T-helper 2 cell treated with Interferon-gamma antibody and Interleukin-4, amounts not matched to agents 100 ng/mL and 5 ng/mL, for 36 hours (primary cell): ENCODE data around the gene MBD5. TPM values are rescaled to one million over a fixed set of nuclear protein-coding genes. Genes with fewer than 3 reads are reported as not detected.

Experiments
- intact Hi-C: fragments of 100-400 bp; cut with micrococcal nuclease; formaldehyde crosslinking; loops from one replicate; pipeline ENCODE4 v1.15.1; 2023
- total RNA-seq: library from RNA; stranded (reverse); gene quantifications from 2 replicates; pipeline ENCODE4 v1.2.3, GENCODE V29; 2022

MBD5 gene
- total RNA-seq, 1 donor from 2014 or later = 38.4 TPM

DNA sequence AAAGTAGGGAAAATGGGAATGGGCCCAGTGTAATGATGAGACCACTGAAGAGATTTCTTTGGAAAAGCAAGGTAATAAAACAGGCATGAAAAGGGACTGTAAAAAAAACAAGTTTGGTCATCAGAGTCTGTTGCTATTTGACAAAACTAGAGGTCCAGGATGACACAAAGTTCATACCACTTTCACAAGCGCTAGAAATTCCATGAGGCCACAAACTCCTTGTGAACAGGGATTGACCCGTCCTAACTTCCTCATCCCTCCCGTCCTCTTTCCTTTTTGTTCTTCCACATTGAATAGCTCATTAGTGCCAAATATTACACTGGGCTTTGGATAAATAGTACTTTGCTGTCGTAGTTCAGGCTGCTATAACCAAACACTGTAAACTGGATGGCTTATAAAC, 434.9 kb downstream of the MBD5 start:
- intact Hi-C loops = no loop called here

DNA sequence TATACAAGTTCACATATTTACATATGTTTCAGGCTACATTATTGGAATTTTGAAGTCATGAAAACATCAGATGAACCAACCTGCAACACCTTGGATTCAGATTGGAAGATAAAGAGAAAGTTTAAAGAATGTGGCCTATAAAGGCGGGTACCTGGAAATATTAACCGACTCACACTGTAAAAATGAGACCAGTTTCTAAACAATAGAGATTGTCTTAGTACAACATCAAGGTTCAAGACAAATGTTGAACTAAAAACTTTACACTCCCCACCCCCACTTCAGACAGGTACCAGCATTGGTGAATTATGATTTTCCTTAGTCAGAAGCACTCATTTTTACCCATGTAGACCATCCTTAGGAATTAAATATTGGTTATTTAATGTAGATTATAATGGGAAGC, 437.3 kb downstream of the MBD5 start:
- intact Hi-C loops = no loop called here

GRCh38 chr2:148459377-148459778, 438.5 kb downstream of the MBD5 start:
- intact Hi-C loops = no loop called here

DNA sequence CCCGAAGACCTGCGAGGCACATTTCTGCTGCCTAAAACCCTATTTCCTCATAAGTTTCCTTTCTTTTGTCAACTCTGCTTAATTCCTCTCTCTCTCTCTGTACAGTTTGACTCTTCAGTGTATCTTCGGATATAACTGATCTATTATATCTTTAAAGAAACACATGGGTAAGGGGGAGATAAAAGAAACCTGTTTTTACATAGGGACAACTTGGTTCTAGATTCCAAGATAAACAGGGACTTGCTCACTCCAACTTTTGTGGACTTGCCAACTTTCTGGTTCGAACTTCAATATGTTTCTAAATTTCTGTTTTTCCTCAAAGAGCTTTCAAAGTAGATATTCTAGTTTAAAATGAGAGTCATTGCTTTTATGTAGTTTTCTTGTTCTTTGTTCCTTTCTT, 441.0 kb downstream of the MBD5 start:
- intact Hi-C loops = no loop called here

GRCh38 chr2:148475626-148476025, 454.7 kb downstream of the MBD5 start:
- intact Hi-C loops = no loop called here

DNA sequence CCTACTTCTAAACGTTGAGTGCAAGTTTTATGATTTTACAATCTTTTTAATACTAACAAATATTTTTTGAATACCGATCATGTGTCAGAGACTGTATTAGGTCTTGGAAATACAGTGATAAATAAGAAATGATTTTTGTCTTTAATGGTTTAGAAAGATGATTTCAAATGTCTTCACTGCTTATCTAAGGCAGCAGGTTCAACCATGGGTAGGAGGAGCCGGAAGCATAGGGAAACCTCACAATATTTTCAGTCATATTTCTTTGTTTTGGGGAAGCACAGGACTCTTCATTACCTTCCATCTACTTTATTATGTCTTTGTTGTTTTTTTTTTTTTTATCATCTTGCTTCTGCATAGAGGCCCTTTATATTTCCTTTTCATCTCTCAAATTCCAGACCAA, 458.5 kb downstream of the MBD5 start:
- intact Hi-C loops = no loop called here

DNA sequence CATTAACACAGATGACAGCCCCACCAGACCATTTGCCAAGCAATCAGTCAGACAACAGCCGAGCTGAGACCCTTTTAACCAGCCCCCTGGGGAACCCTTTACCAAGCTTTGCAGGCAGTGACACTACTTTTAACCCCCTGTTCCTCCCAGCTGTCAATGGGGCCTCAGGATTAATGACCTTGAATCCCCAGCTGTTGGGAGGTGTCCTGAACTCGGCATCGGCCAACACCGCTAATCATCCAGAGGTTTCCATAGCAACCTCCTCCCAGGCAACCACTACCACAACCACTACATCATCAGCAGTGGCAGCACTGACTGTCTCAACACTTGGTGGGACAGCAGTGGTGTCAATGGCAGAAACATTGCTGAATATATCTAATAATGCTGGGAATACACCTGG, 462.8 kb downstream of the MBD5 start:
- intact Hi-C loops = no loop called here

GRCh38 chr2:148484066-148484465, 463.2 kb downstream of the MBD5 start:
- intact Hi-C loops = no loop called here

DNA sequence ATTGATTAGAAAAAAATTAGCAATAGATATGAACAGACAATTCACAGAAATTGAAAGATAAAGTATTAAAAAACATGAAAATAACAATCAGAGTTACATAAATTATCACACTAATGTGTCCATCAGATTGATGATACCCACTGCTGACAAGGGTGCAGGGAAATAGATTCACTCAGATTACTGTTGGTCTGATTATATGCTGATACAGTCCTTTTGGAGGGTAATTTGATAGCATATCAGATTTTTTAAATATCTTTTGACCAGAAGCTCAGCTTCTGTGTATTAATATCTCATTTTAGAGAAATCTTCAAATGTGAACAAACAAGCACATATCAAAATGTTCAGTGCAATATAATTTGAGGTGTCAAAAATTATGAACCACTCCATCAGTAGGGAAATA, 465.8 kb downstream of the MBD5 start:
- intact Hi-C loops = no loop called here

DNA sequence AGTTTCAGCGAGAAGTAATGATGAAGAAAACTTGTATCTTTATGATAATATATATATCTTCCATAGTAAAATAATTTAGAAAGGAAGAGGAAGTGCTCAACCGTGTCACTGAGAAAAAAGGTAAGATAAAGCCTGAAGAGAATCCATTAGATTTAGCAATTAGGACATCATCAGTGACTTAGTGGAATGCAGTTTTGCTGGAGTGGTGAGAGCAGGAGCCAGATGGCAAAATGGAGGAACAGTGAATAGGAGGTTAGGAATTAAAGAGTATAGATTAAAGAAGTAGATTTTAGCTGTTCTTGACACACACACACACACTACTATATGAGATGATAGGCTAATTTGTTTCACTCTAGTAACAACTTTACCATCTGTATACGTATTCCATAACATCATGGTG, 466.5 kb downstream of the MBD5 start:
- intact Hi-C loops = no loop called here

- intact Hi-C loops = no loop called here
Measured at GRCh38 chr2:148490840-148491439, 470.0 kb downstream of the MBD5 start.

DNA sequence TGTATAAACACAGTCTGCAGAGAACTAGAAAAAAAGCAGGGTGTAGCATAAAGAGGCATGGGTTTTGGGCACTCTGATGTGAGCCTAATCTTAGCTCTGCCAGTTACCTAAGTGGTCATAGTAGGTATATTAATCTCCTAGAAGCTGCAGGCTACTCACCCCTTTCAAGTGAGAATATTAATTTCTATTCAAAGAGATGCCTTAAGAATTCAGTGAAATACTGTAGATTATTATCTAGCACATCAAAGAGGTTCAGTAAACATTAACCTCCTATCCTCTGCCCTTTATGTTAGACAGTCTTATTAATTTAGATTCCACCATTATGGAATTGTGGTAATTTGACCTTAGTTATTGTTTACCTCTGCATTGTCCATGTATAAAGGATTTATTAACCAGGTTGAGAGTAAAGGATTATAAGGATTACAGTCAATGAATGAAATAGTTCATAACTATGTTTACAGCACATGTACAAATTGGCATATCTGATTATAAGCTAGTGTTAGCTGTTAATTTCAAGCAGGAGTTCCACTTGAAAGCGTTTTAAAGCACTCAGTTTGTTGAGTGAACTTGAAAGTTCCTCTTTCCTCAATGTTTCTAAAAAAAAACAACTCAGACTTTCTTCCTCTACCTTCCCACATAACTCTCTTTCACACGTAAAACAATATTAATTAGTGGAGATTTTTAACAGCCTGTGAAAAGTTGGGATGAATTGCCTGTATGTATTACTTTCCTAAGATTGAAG, 473.1 kb downstream of the MBD5 start:
- intact Hi-C loops = no loop called here

DNA sequence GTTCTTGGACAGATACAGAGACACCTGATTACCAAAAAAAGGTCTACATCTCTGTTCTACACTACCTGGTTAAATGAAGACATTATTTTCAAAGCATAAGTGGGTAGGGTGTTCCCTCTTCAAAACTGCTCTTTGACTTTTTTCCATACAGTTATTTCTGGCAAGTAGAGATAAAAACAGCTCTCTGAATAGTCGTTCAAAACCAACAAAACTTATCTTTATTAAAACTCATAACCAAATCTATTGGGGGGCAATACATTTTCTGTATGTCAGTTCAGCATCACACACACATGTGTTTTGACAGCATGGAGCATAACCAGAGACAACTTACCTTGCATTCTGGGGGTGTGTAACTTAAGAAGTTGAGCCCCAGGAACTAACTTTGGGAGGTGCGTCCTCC, 474.7 kb downstream of the MBD5 start:
- intact Hi-C loops = no loop called here

- intact Hi-C loops = no loop called here
Measured at GRCh38 chr2:148501545-148501944, 480.7 kb downstream of the MBD5 start.

DNA sequence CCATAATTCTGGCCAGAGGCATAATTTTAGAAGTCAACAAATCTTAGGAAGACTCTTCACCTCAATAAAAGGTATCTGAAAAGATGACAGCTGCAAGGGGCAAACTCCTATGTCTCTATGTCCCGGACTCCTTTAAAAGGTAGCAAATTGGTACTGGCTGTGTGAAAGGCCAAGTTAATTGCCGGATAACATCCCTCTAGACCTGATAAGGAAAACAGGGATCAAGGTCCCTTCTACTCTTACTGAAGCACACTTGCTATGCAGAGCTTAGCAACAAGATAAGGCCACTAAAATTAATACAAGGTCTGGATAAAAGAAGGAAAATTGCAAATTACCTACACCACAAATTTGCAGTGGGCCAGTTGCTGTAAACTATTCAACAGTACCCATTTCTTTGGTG, 482.6 kb downstream of the MBD5 start:
- intact Hi-C loops = no loop called here

GRCh38 chr2:148507970-148508369, 487.1 kb downstream of the MBD5 start:
- intact Hi-C loops = loop anchor here (5.0 kb wide), 2 partner anchors 44 to 484 kb away; no protein-coding TSS in a partner anchor

- intact Hi-C loops = loop anchor here (1.0 to 5.0 kb wide), 6 partner anchors 15 to 572 kb away; partner anchors contain the start of gene ORC4
Measured at GRCh38 chr2:148508878-148509287, 488.0 kb downstream of the MBD5 start.

DNA sequence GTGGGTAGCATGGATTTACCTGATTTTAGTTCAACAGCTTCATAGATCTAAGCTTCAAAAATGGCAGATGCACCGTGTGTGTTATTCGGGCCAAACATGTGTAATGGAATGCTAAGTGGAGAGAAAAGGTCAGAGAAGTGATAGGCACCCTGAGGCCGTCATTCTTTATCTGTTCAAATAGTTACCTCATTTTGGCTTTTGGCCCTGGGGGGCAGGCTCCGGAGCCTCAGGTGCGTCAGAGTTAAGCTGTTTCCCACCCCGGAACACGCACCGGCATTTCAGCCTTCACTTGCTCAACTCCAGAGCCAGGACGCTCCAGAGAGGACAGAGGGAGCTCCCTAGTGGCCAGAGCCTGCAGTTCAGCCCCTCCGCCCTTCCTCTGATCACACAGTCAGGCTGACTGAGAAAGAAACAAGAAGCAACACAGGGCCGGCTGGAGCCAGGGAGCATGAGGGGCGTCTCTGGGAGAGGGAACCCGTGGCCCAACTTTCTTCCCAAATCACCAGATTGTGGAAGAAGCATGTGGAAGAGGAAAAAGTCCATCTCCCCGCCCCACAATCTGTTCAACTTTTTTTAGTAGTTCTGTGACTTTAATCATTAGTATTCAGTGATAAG, 488.5 kb downstream of the MBD5 start:
- intact Hi-C loops = loop anchor here (1.0 to 5.0 kb wide), 6 partner anchors 15 to 572 kb away; partner anchors contain the start of gene ORC4

DNA sequence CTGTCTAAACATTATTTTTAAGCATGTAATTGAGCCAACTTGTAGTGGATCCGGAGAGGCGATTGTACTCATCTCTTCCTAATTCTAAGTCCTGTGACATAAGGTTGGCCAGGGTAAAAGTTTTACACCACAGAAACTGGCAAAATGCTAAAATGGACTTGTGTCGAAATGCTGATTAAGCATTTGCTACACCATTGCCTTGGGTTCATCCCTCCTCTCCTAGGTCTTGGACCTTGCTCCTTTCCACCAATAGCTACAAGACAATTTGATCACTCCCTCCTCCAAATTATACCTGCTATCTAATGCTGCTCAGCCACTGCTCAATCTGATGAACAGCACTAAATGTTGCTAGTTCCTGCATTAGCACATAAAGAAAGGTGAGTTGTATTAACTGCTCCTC, 491.0 kb downstream of the MBD5 start:
- intact Hi-C loops = loop anchor here (5.0 kb wide), 1 partner anchor 90 kb away; no protein-coding TSS in a partner anchor

- intact Hi-C loops = loop anchor here (5.0 kb wide), 1 partner anchor 90 kb away; no protein-coding TSS in a partner anchor
Measured at GRCh38 chr2:148512501-148512900, 491.6 kb downstream of the MBD5 start.

DNA sequence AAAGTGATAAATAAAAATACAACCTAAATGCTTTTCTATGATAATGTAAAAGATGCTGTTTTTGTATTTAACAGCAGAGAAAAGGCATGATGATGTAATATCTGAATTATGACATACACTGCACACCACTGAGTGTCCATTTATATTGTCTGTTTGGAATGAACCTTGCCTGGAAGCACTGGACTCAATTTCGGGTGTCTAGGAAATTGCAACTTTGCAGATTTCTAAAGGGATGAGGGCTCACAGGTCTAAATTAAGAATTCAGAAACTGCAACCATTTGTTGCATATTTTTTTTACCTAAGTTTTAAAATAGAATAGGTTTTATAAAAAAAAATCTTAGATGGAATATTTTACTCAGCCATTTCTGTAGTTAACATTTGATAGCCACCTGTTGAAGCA, 492.5 kb downstream of the MBD5 start:
- intact Hi-C loops = loop anchor here (5.0 kb wide), 1 partner anchor 89 kb away; no protein-coding TSS in a partner anchor

DNA sequence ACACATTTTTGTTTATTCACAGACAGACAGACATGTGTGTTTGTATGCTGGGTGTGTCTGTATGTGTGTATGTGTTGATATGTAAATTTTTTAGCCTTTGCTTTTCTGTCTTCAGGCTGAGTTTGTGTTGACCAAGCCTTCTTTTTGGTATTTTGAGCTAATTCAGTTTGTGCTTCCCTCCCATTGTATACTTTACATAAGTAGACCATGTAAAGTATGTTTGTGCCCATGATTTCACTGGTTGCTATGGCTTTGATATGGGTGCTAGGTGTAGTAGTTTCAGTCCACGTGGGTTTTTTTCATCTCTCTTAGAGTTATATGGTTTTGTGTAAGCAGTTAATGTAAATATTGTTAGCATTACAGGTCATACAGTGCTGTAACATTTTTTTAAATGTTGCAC, 494.2 kb downstream of the MBD5 start:
- intact Hi-C loops = loop anchor here (1.0 kb wide), 1 partner anchor 9 kb away; no protein-coding TSS in a partner anchor
